H1 (cell line): ENCODE measurements around the gene KDM6B. TPM values are rescaled to one million over a fixed set of nuclear protein-coding genes. Genes with fewer than 3 reads are reported as not detected.

ENCODE experiments used
- CTCF ChIA-PET: fragments of 300-600 bp; sonication (Branson Sonifier 250); formaldehyde crosslinking; loops from one replicate; lab custom pipeline; 2021; ENCODE audit not compliant: partially characterized antibody; lab: Charles Lee
- POLR2A ChIA-PET: fragments of 300-600 bp; sonication (Branson Sonifier 250); formaldehyde crosslinking; loops from one replicate; lab custom pipeline; 2021; ENCODE audit warnings: inconsistent platforms; ENCODE audit not compliant: partially characterized antibody; lab: Charles Lee
- DNase-seq, 2 experiments: peaks; one replicate each; pipeline versions ENCODE4 v3.0.0 to v3.0.0-alpha.2; 2010 to 2022; ENCODE audit warnings: low spot score in 2 of 2, low read depth in 1 of 2, mixed read lengths in 1 of 2
- FAIRE-seq: peaks from 2 replicates; lab custom pipeline; 2011; peaks lifted over from hg19 to GRCh38; lab: Jason Lieb, UNC
- H2AFZ ChIP-seq: 2 replicates; pipeline ENCODE4 v1.8.1; 2012; ENCODE audit warnings: low read length, inconsistent platforms
- H2AK5ac ChIP-seq: 2 replicates; pipeline ENCODE4 v1.6.1; 2013; ENCODE audit warnings: low read depth, low read length
- H2BK120ac ChIP-seq: replicated peaks from 2 replicates; pipeline ENCODE3; 2013; ENCODE audit warnings: low read depth, low read length, inconsistent platforms
- H2BK12ac ChIP-seq: 2 replicates; pipeline ENCODE4 v1.6.1; 2013; ENCODE audit warnings: low read depth, low read length
- H2BK15ac ChIP-seq: 2 replicates; pipeline ENCODE4 v1.6.1; 2013; ENCODE audit warnings: low read length
- H2BK20ac ChIP-seq: 2 replicates; pipeline ENCODE4 v1.6.1; 2013; ENCODE audit warnings: low read length
- H2BK5ac ChIP-seq: 2 replicates; pipeline ENCODE4 v1.6.1; 2013; ENCODE audit warnings: low read depth, low read length
- H3K14ac ChIP-seq: 2 replicates; pipeline ENCODE4 v1.6.1; 2013; ENCODE audit warnings: inconsistent platforms; ENCODE audit not compliant: insufficient read length
- H3K18ac ChIP-seq: 2 replicates; pipeline ENCODE4 v1.6.1; 2013; ENCODE audit warnings: low read length; ENCODE audit errors: extremely low read depth
- H3K23ac ChIP-seq: 2 replicates; pipeline ENCODE4 v1.6.1; 2013; ENCODE audit warnings: inconsistent platforms; ENCODE audit not compliant: insufficient read length
- H3K23me2 ChIP-seq: 2 replicates; pipeline ENCODE4 v1.6.1; 2013; ENCODE audit warnings: low read depth, low read length
- H3K27ac ChIP-seq: 2 replicates; pipeline ENCODE4 v1.6.1; 2011; ENCODE audit warnings: low read depth, low read length, inconsistent platforms
- H3K27me3 ChIP-seq, 4 experiments: replicated peaks in 1 of 4; 1 replicate in 1 of 4; 2 replicates in 3 of 4; pipeline versions ENCODE4 v1.6.1 to v1.8.1; 2011 to 2013; ENCODE audit warnings: low read length in 3 of 4, mild to moderate bottlenecking in 3 of 4, inconsistent platforms in 2 of 4, mixed read lengths in 2 of 4, moderate library complexity in 1 of 4; ENCODE audit not compliant: control insufficient read depth in 3 of 4, insufficient read depth in 3 of 4; ENCODE audit errors: extremely low read depth in 1 of 4
- H3K36me3 ChIP-seq, 4 experiments: 2 replicates each; pipeline versions ENCODE4 v1.6.1 to v1.8.1; 2011 to 2013; ENCODE audit warnings: mild to moderate bottlenecking in 4 of 4, low read length in 3 of 4, moderate library complexity in 2 of 4, control low read depth in 1 of 4, inconsistent platforms in 1 of 4; ENCODE audit not compliant: insufficient read depth in 4 of 4, control insufficient read depth in 2 of 4
- H3K4ac ChIP-seq: replicated peaks from 2 replicates; pipeline ENCODE3; 2013; ENCODE audit warnings: low read length, low read depth, mixed read lengths, inconsistent platforms; ENCODE audit not compliant: insufficient read length
- H3K4me1 ChIP-seq, 4 experiments: replicated peaks in 1 of 4; 1 replicate in 1 of 4; 2 replicates in 3 of 4; pipeline versions ENCODE4 v1.6.1 to v1.8.1; 2011 to 2013; ENCODE audit warnings: low read length in 3 of 4, inconsistent platforms in 2 of 4, mixed read lengths in 1 of 4; ENCODE audit not compliant: insufficient read depth in 4 of 4, control insufficient read depth in 3 of 4
- H3K4me2 ChIP-seq, 2 experiments: 2 replicates each; pipeline versions ENCODE4 v1.6.1 to v1.8.1; 2011 to 2013; ENCODE audit warnings: low read depth in 2 of 2, low read length in 2 of 2, control low read depth in 1 of 2, inconsistent platforms in 1 of 2, mild to moderate bottlenecking in 1 of 2; ENCODE audit not compliant: insufficient read depth in 1 of 2
- H3K4me3 ChIP-seq, 4 experiments: fragments of 200-600, 300-600 bp in 1 of 4; sonication (generic), shearing (Covaris generic), sonication (Bioruptor Twin) in 1 of 4; 2 replicates each; pipeline versions ENCODE4 v1.5.1 to v1.8.1; 2011 to 2016; ENCODE audit warnings: low read length in 4 of 4, low read depth in 3 of 4, control low read depth in 2 of 4, inconsistent platforms in 2 of 4, mild to moderate bottlenecking in 2 of 4, mixed read lengths in 1 of 4, moderate library complexity in 1 of 4; ENCODE audit not compliant: insufficient read depth in 2 of 4; ENCODE audit errors: extremely low read depth in 1 of 4
- H3K56ac ChIP-seq: replicated peaks from 2 replicates; pipeline ENCODE3; 2013; ENCODE audit warnings: low read depth, mild to moderate bottlenecking, mixed read lengths, low read length, inconsistent platforms; ENCODE audit not compliant: insufficient read length
- H3K79me1 ChIP-seq: 2 replicates; pipeline ENCODE4 v1.6.1; 2013; ENCODE audit warnings: low read depth, low read length, control low read depth
- H3K79me2 ChIP-seq, 2 experiments: 2 replicates each; pipeline versions ENCODE4 v1.6.1 to v1.8.1; 2012 to 2013; ENCODE audit warnings: low read length in 2 of 2, mild to moderate bottlenecking in 2 of 2, inconsistent platforms in 1 of 2; ENCODE audit not compliant: insufficient read depth in 2 of 2, control insufficient read depth in 1 of 2
- H3K9ac ChIP-seq, 4 experiments: replicated peaks in 1 of 4; 1 replicate in 1 of 4; 2 replicates in 3 of 4; pipeline versions ENCODE4 v1.6.1 to v1.8.1; 2011 to 2013; ENCODE audit warnings: low read depth in 3 of 4, low read length in 3 of 4, control low read depth in 2 of 4, mild to moderate bottlenecking in 2 of 4, moderate library complexity in 2 of 4, inconsistent platforms in 1 of 4; ENCODE audit errors: extremely low read depth in 1 of 4
- H3K9me3 ChIP-seq, 2 experiments: 2 replicates each; pipeline versions ENCODE4 v1.6.1 to v1.8.1; 2012 to 2013; ENCODE audit warnings: mild to moderate bottlenecking in 2 of 2, moderate library complexity in 2 of 2, control low read depth in 1 of 2, inconsistent platforms in 1 of 2, low read depth in 1 of 2, low read length in 1 of 2, mixed read lengths in 1 of 2; ENCODE audit not compliant: insufficient read depth in 2 of 2
- H4K20me1 ChIP-seq, 2 experiments: replicated peaks in 1 of 2; 2 replicates each; pipeline versions ENCODE3 to v1.8.1; 2011 to 2013; ENCODE audit warnings: inconsistent platforms in 2 of 2, low read length in 2 of 2, mild to moderate bottlenecking in 1 of 2; ENCODE audit not compliant: insufficient read depth in 2 of 2, control insufficient read depth in 1 of 2
- H4K5ac ChIP-seq: 2 replicates; pipeline ENCODE4 v1.6.1; 2013; ENCODE audit warnings: low read length, low read depth, mixed read lengths, inconsistent platforms; ENCODE audit not compliant: insufficient read length
- H4K8ac ChIP-seq: 2 replicates; pipeline ENCODE4 v1.8.0; 2013; ENCODE audit warnings: mild to moderate bottlenecking, moderate library complexity, low read length, inconsistent platforms; ENCODE audit not compliant: insufficient read depth; ENCODE audit errors: extremely low read depth
- H4K91ac ChIP-seq: replicated peaks from 2 replicates; pipeline ENCODE3; 2013; ENCODE audit warnings: low read length, mixed read lengths, inconsistent platforms; ENCODE audit not compliant: insufficient read length
- CBX5 ChIP-seq: fragments of 300-800, 300-1000 bp; sonication (generic); IDR thresholded peaks from 2 replicates; pipeline ENCODE4 v1.7.1; 2016; ENCODE audit warnings: antibody characterized with exemption, low read length, low read depth
- CBX8 ChIP-seq: fragments of 300-800, 300-1000 bp; sonication (generic); IDR thresholded peaks from 2 replicates; pipeline ENCODE4 v1.7.1; 2016; ENCODE audit warnings: low read depth, low read length, borderline replicate concordance
- CEBPB ChIP-seq: IDR thresholded peaks from 2 replicates; pipeline ENCODE4 v1.6.1; 2012; ENCODE audit warnings: low read depth, low read length
- CHD2 ChIP-seq: IDR thresholded peaks from 2 replicates; pipeline ENCODE4 v1.6.1; 2012; ENCODE audit warnings: low read length, improper control_type of control experiment
- CTCF ChIP-seq, 3 experiments: IDR thresholded peaks; 1 replicate in 2 of 3; 2 replicates in 1 of 3; pipeline versions ENCODE4 v1.5.1 to v1.6.1; 2011; ENCODE audit warnings: low read length in 3 of 3, mild to moderate bottlenecking in 3 of 3, inconsistent platforms in 2 of 3, low read depth in 1 of 3, moderate library complexity in 1 of 3; ENCODE audit not compliant: insufficient read depth in 1 of 3; ENCODE audit errors: control extremely low read depth in 1 of 3
- EZH2 ChIP-seq: fragments of 200-600 bp; sonication (generic); IDR thresholded peaks from 2 replicates; pipeline ENCODE4 v1.7.1; 2012; ENCODE audit warnings: low read depth, mild to moderate bottlenecking, moderate library complexity, low read length, inconsistent platforms; ENCODE audit not compliant: severe bottlenecking
- GTF2F1 ChIP-seq: IDR thresholded peaks from 2 replicates; pipeline ENCODE4 v1.6.1; 2012; ENCODE audit warnings: low read depth, low read length, improper control_type of control experiment, borderline replicate concordance
- KDM4A ChIP-seq: IDR thresholded peaks from one replicate; pipeline ENCODE4 v1.7.1; 2012; ENCODE audit warnings: low read depth, mild to moderate bottlenecking, moderate library complexity, low read length, inconsistent platforms; ENCODE audit not compliant: severe bottlenecking
- RBBP5 ChIP-seq: IDR thresholded peaks from 2 replicates; pipeline ENCODE4 v1.7.1; 2012; ENCODE audit warnings: low read depth, mild to moderate bottlenecking, inconsistent platforms, low read length, moderate library complexity, borderline replicate concordance
- SAP30 ChIP-seq: fragments of 300-600 bp; sonication (generic); IDR thresholded peaks from 2 replicates; pipeline ENCODE4 v1.7.1; 2012; ENCODE audit warnings: low read length, moderate library complexity, mild to moderate bottlenecking, inconsistent platforms; ENCODE audit not compliant: insufficient read depth, insufficient replicate concordance
- SUZ12 ChIP-seq: fragments of 200-600 bp; sonication (generic); IDR thresholded peaks from 2 replicates; pipeline ENCODE4 v1.6.1; 2012; ENCODE audit warnings: mild to moderate bottlenecking, inconsistent platforms, low read length, moderate library complexity, mixed read lengths
- TAF1 ChIP-seq: IDR thresholded peaks from 2 replicates; pipeline ENCODE4 v1.6.1; 2011; ENCODE audit warnings: mild to moderate bottlenecking, low read depth, low read length
- WGBS, 2 experiments: shearing (Covaris generic) in 1 of 2; methylation state at CpG; one replicate each; pipeline versions ENCODE4 v1.1.6 to v1.1.7; 2013 to 2015; ENCODE audit warnings: low lambda C conversion rate in 2 of 2, mixed read lengths in 2 of 2, inconsistent platforms in 1 of 2, low coverage in 1 of 2, missing lambda C conversion rate in 1 of 2; ENCODE audit not compliant: insufficient replicate concordance in 2 of 2, insufficient coverage in 1 of 2, insufficient read length in 1 of 2; ENCODE audit errors: extremely low coverage in 1 of 2, missing lambda C conversion rate in 1 of 2; 5-methylcytosine and 5-hydroxymethylcytosine counted together
- polyA plus RNA-seq, 7 experiments: library from polyadenylated mRNA; depleted of rRNA in 3 of 7; stranded (reverse) in 5 of 7; unstranded in 2 of 7; fragments of >200 nt in 5 of 7; fragments of 200-250 nt in 2 of 7; gene quantifications; 1 replicate in 5 of 7; 2 replicates in 1 of 7; 4 replicates in 1 of 7; pipeline versions ENCODE4 v1.2.1 to v1.2.3, GENCODE V29; 2011 to 2013; ENCODE audit warnings: missing spikeins in 2 of 7, mixed read lengths in 2 of 7
- total RNA-seq: library from RNA; stranded (reverse); fragmentation: NEBNext Ultra II Directional; extraction: Animal tissue kit (Norgen Biotek cat#: 25700); gene quantifications from 2 replicates; pipeline ENCODE4 v1.2.1, GENCODE V29; 2021

Gene KDM6B
- total and polyA plus RNA-seq, 2 of the 8 experiments (the other 6 are each of a cell fraction or from before 2014, with no cell fraction given): 0.48 to 3.7 TPM

- Histone ChIP-seq H3K18ac (no peak overlapping the region), H4K20me1 (no peaks in the 10 kb centered on the region), H2AK5ac (no peak overlapping the region), H3K79me2 (no peaks in the 10 kb centered on the region), H3K79me1 (no peaks in the 10 kb centered on the region), H4K8ac (no peak overlapping the region), H3K9ac (no peak overlapping the region), H3K56ac (no peak overlapping the region), H3K9me3 (no peaks in the 10 kb centered on the region), H2BK20ac (no peak overlapping the region), H3K4me1 (no peaks in the 10 kb centered on the region; a peak in 1 of 7 replicates)
- POLR2A ChIA-PET: no interaction called here
- WGBS, 2 experiments: 87% methylated on average over 10 of the region's 10 CpGs; no CpG with 5 or more reads in 1 of the 2 experiments
- TF ChIP-seq GTF2F1 (no peak), TAF1 (no peak), SAP30 (no peak), CTCF (IDR thresholded peaks at IDR 0.05; ENCODE audit: control extremely low read depth in 1 of 3, insufficient read depth in 1 of 3, low read depth in 1 of 3, low read length in 3 of 3) (no peak), EZH2 (no peak), CEBPB (no peak), RBBP5 (no peak), KDM4A (no peak), CBX8 (no peak), CBX5 (no peak), SUZ12 (no peak), CHD2 (no peak)
- TF ChIP-seq, all 59 proteins: peak for 0
- Histone ChIP-seq H2AFZ (no peak overlapping the region), H2BK15ac (no peak overlapping the region), H2BK120ac (no peak overlapping the region), H3K27me3 (no peaks in the 10 kb centered on the region; a peak in 2 of 7 replicates), H3K14ac (no peak overlapping the region), H3K4me3 (no peak overlapping the region), H4K91ac (no peak overlapping the region), H3K23ac (no peak overlapping the region), H4K5ac (no peak overlapping the region), H2BK5ac (no peak overlapping the region), H2BK12ac (no peak overlapping the region), H3K27ac (no peak overlapping the region), H3K4ac (no peak overlapping the region), H3K4me2 (no peak overlapping the region), H3K23me2 (no peaks in the 10 kb centered on the region), H3K36me3 (no peaks in the 10 kb centered on the region)
- DNase-seq (no peak), FAIRE-seq (no peak)
- CTCF ChIA-PET: interaction anchor here (0.9 to 8.9 kb wide), 7 partner anchors 13 to 223 kb away, joined by 3 to 71 read pairs (median 4); no protein-coding TSS in a partner anchor
Observed at GRCh38 chr17:7818026-7818425, 16.0 kb upstream of the KDM6B start.
